ENCODE results near the gene PDGFD.

DNA sequence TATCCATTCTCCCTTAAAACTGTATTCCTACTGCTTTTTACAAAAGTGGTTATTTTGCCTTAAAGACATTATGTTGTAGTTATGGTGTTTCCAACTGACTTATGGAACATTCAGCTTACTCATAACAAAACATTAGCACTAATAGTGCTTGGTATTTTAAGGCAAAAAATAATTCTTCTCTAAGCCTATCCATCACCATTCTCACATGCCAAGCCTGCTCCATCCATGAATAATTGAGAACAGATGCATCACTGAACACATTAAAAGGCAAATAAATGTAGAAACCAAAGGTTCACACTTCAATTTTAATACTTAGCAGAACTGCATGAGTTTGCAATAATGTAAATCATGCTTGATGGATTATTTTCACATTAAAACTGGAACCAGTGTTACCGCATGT, 169.9 kb downstream of the PDGFD start:
- no peak for TF ChIP-seq POLR2AphosphoS5 (IDR thresholded peaks at IDR 0.05; ENCODE audit: insufficient read depth in 1 of 2, low read depth in 1 of 2)
- TF ChIP-seq, protein P1, sequence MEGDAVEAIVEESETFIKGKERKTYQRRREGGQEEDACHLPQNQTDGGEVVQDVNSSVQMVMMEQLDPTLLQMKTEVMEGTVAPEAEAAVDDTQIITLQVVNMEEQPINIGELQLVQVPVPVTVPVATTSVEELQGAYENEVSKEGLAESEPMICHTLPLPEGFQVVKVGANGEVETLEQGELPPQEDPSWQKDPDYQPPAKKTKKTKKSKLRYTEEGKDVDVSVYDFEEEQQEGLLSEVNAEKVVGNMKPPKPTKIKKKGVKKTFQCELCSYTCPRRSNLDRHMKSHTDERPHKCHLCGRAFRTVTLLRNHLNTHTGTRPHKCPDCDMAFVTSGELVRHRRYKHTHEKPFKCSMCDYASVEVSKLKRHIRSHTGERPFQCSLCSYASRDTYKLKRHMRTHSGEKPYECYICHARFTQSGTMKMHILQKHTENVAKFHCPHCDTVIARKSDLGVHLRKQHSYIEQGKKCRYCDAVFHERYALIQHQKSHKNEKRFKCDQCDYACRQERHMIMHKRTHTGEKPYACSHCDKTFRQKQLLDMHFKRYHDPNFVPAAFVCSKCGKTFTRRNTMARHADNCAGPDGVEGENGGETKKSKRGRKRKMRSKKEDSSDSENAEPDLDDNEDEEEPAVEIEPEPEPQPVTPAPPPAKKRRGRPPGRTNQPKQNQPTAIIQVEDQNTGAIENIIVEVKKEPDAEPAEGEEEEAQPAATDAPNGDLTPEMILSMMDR (IDR thresholded peaks at IDR 0.05): no peak
